Putamen (tissue), 1 donor: ENCODE data around the gene OR10H1.
"Not testable (repeated sequence)": the region's sequence is repeated elsewhere in the genome, so short reads cannot be mapped to it uniquely, and the experiment has no call there.

Experiments
- DNase-seq: peaks from one replicate; pipeline ENCODE4 v3.0.0-alpha.2; 2016; ENCODE audit warnings: low spot score

Gene OR10H1, protein sequence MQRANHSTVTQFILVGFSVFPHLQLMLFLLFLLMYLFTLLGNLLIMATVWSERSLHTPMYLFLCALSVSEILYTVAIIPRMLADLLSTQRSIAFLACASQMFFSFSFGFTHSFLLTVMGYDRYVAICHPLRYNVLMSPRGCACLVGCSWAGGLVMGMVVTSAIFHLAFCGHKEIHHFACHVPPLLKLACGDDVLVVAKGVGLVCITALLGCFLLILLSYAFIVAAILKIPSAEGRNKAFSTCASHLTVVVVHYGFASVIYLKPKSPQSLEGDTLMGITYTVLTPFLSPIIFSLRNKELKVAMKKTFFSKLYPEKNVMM

DNA sequence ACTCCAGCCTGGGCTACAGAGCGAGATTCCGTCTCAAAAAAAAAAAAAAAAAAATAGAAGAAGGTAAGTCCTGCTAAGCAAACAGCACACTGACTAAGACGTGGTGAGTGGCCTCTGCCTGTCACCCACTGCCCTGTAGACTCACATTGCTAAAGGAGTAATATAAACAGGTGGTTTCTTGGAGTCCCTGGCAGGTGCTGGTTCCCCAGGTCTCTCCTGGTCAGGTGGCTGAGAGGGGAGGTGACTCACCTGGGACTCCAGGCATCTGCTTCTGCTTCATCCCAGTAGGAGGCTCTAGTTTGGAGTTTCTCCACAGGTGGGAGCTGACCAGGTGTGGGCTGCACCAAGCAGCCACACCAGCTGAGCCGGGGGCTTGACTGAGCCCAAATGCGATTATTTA, at the start of gene OR10H1:
Gene OR10H1, minus strand, starts transcription at position 359 of the 400 bp plus-strand sequence. CDS start 7,627 bp downstream, outside the sequence.
- no peak for DNase-seq

DNA sequence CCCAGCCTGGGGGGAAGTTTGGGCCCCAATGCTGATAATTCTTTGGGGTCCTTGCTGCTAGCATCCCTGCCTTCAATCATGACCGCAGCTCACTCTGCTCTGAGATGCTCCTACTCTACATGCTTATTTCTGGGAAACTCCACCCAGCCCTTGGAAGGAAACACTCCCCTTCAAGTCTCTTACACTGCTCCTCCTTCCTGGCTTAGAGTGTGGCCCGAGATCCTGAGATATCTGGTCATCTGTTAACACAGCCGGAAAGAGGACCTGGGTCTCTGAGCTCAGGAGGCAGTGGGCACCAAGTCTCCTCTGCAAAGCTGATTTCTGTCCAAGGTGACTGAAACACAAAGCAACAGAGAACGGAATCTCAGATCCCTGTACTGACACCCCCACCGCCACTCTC, 49.4 kb upstream of the OR10H1 start:
- DNase-seq = no peak

DNA sequence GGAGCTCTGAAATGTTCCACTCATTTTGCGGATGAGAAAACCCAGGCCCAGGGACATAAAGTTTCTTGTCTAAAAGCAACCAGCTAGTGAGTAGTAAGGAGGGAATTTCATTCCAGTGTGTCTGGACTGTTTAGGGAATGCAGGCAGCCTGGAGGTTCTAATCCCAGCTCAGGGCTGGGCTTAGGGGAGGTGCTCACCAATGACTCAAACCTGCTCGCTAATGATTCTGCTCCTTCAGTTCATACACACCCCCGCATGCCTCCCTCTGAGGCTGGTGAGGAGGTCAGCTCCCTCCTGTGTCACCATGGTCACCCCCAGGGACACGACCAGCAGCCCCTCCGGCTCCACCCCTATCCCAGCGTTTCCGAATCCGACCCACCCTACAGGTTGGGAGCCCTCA, 47.8 kb upstream of the OR10H1 start:
- no peak for DNase-seq

DNA sequence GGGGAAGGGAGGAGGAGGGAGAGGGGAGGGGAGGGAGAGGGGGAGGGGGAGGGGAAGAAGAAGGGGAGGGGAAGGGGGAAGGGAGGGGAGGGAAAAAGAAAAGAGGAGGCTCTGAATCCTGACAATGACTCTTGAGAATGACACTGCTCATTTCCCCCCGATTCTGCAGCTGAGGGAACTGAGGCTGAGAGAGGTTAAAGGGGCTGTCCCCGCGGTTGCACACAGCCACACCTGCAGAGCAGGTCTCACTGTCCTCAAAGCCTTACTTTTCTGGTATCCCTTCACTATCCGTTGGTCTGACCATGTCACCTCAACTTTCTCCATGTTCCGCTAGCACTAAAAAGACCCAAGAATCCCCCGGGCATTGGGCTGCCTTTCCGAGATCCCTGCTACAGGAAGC, 47.0 kb upstream of the OR10H1 start:
- no peak for DNase-seq

DNA sequence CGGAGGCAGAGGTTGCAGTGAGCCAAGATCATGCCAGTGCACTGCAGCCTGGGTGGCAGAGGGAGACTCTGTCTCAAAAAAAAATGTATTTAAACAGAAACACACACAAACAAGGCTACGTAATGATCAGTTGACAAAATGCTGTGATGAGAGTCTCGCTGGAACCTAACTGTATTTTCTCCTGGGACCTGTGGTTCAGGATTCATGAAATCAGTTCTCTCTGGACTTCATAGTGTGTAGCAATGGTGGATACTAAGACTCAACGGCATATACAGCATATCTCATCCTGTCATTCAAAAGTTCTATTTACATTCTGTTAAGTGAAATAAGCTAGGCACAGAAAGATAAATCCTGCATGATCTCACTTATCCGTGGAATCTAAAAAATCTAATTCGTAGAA, 45.1 kb upstream of the OR10H1 start:
- DNase-seq = no peak

DNA sequence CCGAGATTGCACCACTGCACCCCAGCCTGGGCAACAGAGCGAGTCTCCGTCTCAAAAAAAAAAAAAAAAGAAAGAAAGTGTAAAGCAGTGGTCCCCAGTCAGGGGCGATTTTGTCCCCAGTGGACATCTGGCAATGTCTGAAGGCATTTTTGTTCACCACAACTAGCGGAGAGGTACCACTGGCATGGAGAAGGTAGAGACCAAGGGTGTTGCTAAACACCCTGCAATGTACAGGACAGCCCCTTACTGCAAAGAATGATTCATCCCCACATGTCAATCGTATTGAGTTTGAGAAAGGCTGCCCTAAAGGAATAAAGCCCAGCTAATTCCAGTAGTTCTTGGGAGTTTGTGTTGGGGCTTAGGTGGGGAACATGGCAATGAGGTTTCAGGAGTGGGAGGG, 43.7 kb upstream of the OR10H1 start:
- DNase-seq = no peak

DNA sequence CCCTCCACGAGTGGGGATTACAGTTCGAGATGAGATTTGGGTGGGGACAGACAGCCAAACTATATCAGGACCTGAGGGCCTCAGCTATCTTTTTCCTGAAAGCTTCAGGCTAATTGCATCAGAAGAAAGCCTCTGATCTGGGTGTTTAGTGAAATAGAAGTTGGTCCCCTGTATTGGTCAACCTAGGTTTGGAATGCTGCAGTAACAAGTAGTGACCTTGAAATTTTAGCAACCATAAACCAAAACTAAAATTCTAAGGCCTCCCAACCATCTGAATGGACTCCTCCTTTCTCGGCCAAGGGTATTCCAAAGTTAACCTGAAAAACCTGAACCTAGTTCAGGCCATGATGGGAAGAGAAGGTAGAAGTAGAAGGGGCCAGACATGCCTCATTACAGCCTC, 34.9 kb upstream of the OR10H1 start:
- DNase-seq = no peak

DNA sequence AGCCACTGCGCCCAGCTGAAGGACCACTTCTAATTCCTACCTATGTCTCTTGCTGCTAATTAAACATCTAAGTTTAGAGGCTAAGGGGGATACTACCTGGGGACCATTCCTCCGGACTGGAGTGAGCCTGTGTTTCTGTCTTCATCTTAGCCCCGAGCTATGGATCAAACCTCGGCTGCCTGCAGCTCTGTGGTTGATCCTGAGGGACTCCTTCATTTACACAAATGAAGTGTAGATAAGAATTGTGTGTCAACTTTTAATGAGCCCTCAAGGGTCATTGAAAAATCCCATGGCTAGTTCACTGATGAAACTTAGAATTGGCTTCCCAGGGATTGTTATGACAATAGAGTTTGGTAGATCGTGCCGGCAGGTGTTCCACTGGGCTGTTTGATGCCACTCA, 31.5 kb upstream of the OR10H1 start:
- DNase-seq = no peak

DNA sequence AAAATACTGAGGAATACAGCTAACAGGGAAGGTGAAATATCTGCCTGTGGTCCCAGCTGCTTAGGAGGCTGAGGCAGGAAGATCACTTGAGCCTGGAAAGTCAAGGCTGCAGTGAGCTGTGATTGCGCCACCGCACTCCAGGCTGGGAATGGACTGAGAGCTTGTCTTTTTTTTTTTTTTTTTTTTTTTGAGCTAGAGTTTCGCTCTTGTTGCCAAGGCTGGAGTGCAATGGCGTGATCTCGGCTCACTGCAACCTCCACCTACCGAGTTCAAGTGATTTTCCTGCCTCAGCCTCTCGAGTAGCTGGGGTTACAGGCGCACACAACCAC, 28.4 kb upstream of the OR10H1 start:
- DNase-seq = not testable (repeated sequence)

DNA sequence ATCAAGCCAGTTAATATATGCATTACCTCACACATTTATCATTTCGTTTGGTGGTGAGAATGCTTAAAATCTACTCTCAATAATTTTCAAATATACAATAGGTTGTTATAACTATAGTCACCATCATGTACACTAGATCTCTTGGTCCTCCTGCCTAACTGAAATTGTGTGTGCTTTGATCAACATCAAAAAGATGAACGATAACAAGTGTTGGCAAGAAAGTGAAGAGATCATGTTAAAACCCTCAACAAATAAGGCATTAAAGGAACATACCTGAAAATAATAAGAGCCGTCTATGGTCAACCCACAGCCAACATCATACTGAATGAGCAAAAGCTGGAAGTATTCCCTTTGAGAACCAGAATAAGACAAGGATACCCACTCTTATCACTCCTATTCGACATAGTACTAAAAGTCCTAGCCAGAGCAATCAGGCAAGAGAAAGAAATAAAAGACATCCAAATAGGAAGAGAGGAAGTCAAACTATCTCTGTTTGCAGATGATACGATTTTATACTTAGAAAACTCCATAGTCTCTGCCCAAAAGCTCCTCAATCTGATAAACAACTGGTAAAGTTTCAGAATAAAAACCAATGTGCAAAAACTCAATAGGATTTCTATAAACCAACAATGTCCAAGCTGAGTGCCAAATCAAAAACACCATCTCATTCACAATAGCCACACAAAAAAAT, 27.9 kb upstream of the OR10H1 start:
- DNase-seq = no peak

DNA sequence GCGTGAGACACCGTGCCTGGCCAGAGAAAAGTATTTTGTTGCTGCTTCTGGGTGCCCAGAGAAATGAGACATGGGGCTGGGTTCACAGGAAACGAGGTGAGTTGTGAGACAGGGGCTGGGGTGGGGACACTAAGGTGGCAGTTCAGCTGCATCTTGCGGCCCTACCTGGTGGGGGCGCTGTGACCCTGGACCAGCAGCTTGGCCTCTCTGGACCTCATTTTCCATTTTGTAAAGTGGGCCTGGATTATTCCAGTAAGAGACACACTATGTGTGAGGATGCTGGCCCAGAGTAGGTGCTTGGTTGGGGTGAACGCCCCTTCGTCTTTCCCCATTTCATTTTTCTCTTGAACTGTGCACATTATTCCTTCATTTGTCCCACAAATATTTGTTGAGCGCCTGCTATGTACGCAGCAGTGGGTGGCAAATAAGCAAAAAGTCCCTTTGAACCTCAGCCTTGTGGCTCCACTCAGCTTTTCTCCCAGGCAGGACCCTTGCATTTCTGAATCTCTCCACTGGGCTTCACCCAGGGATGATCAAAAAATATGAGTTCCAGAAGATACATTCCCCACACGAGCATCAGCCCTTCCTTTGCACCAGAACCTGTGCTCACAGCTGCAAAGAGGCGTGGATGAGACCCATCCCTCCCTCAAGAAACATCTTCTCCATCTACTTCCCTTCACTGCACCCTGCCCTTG, 26.6 kb upstream of the OR10H1 start:
- no peak for DNase-seq

DNA sequence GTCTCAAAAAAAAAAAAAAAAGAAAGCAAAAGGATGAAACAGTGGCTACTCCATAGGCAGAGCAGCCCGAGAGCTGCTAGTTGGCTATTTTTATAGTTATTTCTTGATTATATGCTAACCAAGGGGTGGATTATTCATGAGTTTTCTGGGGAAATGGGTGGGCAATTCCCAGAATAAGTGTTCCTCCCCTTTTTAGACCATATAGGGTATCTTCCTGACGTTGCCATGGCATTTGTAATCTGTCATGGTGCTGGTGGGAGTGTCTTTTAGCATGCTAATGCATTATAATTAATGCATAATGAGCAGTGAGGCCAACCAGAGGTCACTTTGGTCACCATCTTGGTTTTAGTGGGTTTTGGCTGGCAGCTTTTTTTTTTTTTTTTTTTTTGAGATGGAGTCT, 25.4 kb upstream of the OR10H1 start:
- DNase-seq = no peak

DNA sequence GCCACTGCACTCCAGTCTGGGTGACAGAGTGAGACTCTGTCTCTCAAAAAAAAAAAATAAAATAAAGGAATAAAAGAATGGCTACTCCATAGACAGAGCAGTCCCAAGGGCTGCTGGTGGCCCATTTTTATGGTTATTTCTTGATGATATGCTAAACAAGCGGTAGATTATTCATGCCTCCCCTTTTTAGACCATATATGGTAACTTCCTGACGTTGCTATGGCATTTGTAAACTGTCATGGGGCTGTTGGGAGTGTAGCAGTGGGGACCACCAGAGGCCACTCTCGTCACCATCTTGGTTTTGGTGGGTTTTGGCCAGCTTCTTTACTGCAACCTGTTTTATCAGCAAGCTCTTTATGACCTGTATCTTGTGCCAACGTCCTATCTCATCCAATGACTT, 24.4 kb upstream of the OR10H1 start:
- not testable (repeated sequence) for DNase-seq

DNA sequence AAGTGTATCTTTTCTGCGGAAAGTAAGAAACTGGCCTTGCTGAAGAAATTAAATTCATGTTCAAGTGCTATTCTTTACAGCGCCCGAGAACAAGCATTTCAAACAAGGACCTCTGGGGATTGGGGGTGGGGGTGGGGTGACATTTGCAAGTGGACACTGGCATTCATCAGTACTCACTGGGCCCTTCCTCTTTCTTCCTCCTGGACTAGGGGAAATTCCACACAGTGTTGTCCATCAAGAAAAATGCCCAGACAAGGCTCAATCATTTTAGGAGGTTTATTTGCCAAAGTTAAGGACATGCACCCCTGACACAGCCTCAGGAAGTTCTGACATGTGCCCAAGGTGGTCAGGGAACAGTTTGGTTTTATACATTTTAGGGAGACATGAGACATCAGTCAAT, 22.9 kb upstream of the OR10H1 start:
- no peak for DNase-seq

DNA sequence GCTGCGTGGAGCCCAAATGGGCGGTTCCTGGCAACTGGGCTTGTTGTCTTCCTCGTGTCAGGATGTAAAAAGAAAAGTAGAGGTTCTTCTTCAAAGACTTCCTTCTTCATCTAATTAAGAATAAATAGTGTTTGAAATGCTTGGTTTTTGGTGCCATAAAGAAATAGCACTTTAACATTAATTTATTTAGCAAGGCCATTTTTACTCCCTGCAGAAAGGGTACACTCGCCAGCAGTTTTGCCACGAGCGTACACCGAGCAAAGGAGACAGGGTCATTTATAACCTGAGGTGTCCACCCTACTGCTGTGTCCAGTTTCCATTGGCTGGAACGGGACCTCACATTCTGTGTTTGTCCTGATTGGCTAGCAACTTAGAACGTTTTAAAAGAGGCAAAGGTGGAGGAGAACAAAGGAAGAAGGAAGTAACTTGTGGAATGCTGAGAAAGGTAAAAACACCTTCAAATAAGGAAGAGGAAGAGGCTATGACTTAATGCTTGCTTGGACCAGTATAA, 21.8 kb upstream of the OR10H1 start:
- no peak for DNase-seq

DNA sequence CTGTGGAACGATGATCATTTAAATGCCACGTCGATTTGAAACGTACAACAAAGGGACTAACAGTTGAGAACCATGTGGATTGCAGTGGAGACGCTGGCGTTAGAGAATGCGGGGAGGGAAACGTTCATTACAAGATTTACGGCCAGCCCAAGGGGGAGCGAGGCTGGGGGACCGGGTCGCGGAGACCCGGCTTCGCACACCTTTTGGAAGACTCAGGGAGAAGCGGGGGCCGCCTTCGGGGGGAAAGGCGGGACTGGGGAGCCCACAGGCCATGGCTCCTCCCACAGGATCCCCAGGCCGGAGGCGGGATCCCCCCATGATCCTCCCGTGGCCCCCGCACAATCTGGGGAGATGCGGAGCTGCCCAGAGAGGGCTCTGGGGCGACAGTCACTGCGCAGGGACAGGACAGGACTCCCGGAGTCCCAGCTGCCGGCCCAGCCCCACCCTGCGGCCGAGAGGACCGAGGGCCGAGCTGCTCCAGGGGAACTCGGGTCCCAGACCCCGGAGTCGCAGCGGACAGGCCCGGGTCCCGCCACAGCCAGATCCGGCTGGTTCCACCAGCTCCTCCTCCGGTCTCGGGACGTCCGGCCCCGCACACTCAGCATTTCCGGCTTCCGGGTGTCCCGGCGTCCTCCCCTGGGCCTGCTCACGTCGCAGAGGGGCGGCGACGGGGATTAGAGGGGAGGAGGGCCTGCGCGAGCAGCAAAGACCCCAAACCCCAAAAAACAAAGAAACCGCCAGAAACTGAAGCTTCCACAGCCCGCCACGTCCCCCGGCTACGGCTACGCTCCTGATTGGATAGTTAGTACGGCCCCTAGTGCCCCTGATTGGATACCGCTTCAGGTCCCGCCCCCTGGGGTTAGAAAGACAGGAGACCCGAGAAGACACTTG, 21.1 kb upstream of the OR10H1 start:
- DNase-seq = peak; percentile 97

DNA sequence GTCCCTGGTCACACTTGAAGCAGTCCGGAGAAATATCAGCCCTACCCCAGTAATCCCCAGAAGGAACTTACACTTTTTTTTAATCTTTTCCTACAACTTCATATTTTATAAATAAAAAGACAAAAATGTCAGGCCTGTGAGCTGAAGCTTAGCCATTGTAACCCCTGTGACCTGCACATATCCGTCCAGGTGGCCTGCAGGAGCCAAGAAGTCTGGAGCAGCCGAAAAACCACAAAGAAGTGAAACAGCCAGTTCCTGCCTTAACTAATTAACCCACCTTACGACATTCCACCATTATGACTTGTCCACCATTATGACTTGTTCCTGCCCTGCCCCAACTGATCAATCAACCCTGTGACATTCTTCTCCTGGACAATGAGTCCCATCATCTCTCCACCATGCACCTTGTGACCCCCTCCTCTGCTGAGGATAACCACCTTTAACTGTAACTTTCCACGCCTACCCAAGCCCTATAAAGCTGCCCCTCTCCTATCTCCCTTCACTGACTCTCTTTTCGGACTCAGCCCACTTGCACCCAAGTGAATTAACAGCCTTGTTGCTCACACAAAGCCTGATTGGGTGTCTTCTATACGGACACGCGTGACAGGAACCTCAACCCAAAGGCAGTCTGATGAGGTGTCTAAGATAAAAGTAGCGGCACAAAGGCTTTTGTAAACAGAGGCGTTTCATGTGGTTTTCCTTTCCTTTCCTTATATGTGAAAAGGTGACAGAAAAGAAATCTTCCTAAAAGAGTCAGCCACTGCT, 20.3 kb upstream of the OR10H1 start:
- DNase-seq = not testable (repeated sequence)

DNA sequence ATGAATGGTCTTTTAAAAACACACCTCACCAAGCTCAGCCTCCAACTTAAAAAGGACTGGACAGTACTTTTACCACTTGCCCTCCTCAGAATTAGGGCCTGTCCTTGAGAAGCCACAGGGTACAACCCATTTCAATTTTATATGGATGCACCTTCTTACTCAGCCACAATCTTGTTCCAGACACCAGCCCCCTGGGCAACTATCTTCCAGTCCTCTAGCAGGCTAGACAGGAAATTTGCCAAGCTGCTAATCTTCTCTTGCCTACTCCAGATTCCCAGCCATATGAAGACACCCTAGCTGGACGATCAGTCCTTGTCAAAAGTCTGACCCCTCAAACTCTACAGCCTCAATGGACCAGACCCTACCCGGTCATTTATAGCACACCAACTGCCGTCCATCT, 18.8 kb upstream of the OR10H1 start:
- DNase-seq = not testable (repeated sequence)

DNA sequence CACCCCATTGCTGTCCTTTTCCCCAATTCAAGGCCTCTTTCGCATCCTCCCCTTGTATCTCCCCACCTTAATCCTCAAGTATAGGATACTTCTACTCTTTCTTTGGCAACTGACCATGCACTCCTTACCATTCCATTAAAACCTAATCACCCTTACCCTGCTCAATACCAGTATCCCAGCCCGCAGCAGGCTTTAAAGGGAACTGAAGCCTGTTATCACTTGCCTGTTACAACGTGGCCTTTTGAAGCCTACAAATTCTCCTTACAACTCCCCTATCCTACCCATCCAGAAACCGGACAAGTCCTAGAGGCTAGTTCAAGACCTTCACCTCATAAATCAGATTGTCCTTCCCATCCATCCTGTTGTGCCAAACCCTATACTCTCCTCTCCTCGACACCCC, 16.2 kb upstream of the OR10H1 start:
- no peak for DNase-seq

DNA sequence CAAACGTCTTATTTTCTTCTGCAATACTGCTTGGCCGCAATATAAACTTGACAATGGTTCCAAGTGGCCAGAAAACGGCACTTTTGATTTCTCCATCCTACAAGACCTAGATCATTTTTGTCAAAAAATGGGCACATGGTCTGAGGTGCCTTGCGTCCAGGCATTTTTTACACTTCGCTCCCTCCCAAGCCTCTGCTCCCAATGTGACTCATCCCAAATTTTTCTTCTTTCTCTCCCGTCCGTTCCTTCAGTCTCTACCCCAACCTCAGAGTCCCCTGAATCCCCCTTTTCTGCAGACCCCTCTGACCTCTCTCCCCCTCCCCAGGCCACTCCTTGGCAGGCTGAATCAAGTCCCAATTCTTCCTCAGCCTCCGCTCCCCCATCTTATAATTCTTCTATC, 14.3 kb upstream of the OR10H1 start:
- DNase-seq = no peak

DNA sequence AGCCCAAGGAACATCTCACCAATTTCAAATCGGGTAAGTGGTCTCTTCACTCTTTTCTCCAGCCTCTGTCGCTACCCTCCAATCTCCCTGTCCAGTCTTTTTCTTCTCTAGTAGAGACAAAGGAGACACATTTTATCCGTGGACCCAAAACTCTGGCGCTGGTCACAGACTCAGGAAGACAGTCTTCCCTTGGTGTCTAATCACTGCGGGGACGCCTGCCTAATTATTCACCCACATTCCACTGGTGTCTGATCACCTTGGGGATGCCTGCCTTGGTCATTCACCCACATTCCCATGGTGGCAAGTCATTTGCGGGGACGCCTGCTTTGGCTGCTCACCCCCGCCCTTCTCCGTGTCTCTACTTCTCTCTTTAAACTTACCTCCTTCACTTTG, 13.8 kb upstream of the OR10H1 start:
- no peak for DNase-seq
